GM12892 (cell line): ENCODE measurements around the gene SLC52A3. TPM values are rescaled to one million over a fixed set of nuclear protein-coding genes. Genes with fewer than 3 reads are reported as not detected.
"Not testable (repeated sequence)": the region's sequence is repeated elsewhere in the genome, so short reads cannot be mapped to it uniquely, and the experiment has no call there.

Experiments
- DNase-seq: peaks from one replicate; pipeline ENCODE4 v3.0.0; 2011; ENCODE audit not compliant: insufficient read length
- FAIRE-seq: peaks from 2 replicates; lab custom pipeline; 2011; peaks lifted over from hg19 to GRCh38; lab: Jason Lieb, UNC
- POLR2A ChIP-seq: IDR thresholded peaks from 2 replicates; pipeline ENCODE4 v1.6.1; 2011; ENCODE audit warnings: low read depth, low read length, control low read depth
- POLR2AphosphoS5 ChIP-seq: IDR thresholded peaks from 2 replicates; pipeline ENCODE4 v1.6.1; 2011; ENCODE audit warnings: low read depth, low read length, control low read depth
- TAF1 ChIP-seq: IDR thresholded peaks from 2 replicates; pipeline ENCODE4 v1.6.1; 2011; ENCODE audit warnings: low read depth, mild to moderate bottlenecking, control low read depth, low read length, borderline replicate concordance
- polyA plus RNA-seq: library from polyadenylated mRNA; unstranded; fragments of >200 nt; gene quantifications from one replicate; pipeline ENCODE4 v1.2.1, GENCODE V29; 2012; ENCODE audit warnings: missing spikeins, inconsistent platforms; ENCODE audit not compliant: missing spikeins

The SLC52A3 gene
- not detected for polyA plus RNA-seq

DNA sequence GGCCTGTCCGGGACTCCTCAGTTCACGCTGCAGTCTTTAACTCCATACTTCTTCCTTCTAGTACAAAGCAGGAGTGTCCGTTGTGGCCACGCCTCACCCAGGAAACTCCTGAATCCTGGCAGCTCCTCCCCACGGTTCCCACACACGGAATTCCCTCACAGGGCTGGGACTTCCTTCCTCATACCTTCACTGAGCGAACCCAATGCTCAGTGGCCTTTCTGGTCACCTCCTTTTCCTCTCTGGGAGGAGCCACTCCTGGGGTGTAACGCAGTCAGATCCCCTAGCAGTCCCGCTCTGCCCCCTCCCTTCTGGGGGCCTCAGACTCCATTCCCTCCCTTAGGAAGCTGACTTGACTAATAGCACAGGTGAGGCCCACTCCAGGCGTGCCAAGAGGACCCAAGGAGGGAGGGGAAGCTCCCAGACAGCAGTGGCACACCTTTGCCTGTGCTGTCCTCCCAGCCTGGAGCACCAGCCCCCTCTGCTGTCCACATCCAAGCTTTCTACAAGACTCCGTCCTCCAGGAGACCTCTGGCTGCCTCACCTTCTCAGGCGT lies at the start of gene SLC52A3:
TSS of gene SLC52A3 (minus strand) at position 75 of the 553 bp plus-strand sequence. CDS start 2,726 bp downstream, outside the sequence.
- no peak for DNase-seq
- FAIRE-seq: no peak
- TF ChIP-seq TAF1 (no peak), POLR2AphosphoS5 (no peak)

DNA sequence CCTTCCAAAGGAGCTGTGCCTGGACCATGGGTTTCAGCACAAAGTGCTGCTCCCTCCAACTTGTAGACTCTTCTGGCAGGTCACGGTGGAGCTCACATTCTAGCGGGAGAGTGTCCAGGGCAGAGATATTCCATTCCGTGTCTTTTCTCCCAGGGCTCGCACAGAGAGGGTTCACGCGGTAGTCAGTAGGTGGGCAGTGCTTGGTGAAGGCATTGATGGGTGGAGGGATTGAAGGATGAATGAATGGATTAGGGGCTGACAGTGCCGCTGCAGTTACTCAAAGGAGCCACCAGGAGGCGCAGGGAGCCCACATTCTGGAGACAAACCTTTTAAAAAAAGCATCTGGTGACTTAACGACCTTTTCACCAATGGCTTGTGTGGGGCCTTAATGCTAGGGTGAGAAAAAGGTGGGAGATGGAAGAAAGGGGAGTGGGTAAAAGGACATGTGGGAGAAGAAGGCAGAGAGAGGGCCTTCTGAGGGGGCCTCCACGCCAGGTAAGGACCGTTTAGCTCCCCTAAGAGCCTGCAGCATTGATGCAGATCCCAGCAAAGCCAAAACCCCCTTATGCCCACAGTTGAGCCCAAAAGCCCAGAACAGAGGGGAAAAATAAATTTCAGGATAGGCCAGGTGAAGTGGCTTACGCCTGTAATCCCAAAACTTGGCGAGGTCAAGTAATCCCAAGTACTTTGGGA lies 47.8 kb upstream of the SLC52A3 start:
- FAIRE-seq (peak; percentile 71), DNase-seq (peak; percentile 48)
- TF ChIP-seq POLR2A (no peak), TAF1 (no peak), POLR2AphosphoS5 (no peak)

DNA sequence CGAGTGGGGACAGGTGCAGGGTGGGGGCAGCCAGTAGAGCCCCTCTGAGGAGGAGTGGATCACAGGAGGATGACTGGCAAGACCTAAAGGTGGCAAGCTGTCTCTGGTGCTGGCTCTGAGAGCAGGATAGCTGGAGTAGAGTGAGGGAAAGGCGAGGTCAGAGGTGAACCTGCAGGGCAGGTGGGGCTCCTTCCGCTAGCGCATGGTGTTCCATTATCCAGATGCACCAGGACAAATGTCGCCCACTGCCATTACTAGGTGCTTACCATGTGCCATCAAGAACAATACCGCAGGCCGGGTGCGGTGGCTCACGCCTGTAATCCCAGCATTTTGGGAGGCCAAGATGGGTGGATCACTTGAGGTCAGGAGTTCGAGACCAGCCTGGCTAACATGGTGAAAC lies 46.9 kb upstream of the SLC52A3 start:
- FAIRE-seq (no peak), DNase-seq (no peak)
- TF ChIP-seq TAF1: no peak
- TF ChIP-seq POLR2AphosphoS5: no peak
- no peak for TF ChIP-seq POLR2A

DNA sequence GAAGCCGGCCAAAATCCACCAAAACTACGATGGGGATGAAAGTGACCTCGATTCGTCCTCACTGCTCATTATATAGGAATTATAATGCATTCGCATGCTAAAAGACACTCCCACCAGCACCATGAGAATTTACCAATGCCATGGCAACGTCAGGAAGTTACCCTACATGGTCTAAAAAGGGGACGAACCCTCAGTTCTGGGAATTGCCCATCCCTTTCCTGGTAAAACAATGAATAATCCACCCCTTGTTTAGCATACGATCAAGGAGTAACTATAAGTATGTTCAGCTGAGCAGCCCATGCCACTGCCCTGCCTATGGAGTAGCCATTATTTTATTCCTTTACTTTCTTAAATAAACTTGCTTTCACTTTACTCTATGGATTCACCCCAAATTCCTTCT lies 45.1 kb upstream of the SLC52A3 start:
- no peak for FAIRE-seq
- TF ChIP-seq TAF1: no peak
- TF ChIP-seq POLR2AphosphoS5: no peak
- TF ChIP-seq POLR2A: no peak
- DNase-seq: no peak

DNA sequence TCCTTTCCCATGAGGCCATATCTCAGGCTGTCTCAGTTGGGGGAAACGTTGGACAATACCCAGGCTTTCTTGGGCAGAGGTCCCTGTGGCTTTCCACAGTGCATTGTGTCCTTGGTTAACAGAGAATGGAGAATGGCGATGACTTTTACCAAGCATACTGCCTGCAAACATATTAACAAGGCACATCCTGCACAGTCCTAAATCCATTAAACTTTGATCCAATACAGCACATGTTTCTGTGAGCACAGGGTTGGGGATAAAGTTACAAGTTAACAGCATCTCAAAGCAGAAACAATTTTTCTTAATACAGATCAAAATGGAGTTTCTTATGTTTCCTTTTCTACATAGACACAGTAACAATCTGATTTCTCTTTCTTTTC lies 44.1 kb upstream of the SLC52A3 start:
- FAIRE-seq: not testable (repeated sequence)

DNA sequence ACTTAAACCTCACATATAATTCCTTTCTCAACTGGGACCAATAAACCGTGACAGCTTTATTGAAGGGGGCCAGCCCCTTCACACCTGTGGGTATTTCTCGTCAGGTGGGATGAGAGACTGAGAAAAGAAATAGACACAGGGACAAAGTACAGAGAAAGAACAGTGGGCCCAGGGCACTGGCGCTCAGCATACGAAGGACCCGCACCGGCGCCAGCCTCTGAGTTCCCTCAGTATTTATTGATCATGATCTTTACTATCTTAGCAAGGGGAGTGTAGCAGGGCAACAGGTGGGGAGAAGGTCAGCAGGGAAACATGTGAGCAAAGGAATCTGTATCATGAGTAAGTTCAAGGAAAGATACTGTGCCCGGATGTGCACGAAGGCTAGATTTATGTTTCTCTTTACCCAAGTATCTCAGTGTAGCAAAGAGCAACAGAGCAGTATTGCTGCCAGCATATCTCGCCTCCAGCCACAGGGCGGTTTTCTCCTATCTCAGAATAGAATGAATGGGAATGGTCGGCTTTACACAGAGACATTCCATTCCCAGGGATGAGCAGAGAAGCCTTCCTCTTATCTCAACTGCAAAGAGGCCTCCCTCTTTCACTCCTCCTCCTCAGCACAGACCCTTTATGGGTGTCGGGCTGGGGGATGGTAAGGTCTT lies 43.6 kb upstream of the SLC52A3 start:
- not testable (repeated sequence) for FAIRE-seq, DNase-seq

More for the DNA sequence above, 44.1 kb upstream of the SLC52A3 start:
- not testable (repeated sequence) for DNase-seq

DNA sequence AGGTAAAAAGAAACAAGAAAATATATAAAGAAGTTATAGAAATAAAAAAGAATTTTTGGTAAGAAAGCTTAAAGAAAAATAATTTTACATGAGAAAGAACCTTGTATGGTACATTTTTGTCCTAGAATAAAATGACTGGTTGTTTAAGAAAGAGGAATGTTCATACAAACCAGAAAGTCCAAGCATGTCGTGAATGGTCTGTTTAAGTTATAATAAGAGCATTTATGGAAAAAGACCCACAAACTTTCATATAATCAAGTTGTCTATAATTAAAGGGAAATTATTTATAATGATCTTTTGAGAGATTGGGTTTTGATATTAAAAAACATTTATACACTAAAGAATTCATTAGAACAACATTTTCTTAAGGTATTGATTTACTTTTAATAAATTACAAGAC lies 37.4 kb upstream of the SLC52A3 start:
- TF ChIP-seq POLR2A (no peak), POLR2AphosphoS5 (no peak), TAF1 (no peak)
- FAIRE-seq: no peak
- DNase-seq: no peak

DNA sequence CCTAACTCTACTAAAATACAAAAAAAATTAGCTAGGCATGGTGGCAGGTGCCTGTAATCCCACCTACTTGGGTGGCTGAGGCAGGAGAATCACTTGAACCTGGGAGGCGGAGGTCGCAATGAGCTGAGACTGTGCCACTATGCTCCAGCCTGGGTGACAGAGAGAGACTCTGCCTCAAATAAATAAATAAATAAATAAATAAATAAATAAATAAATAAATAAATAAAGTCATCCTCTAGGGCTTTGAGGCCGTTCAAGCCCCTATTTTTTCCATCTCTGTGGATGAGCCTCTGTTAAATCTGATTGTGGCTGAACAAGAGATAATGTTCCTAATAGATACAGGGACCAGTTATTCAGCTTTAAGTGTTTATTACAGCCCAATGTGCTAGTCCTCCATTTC lies 33.4 kb upstream of the SLC52A3 start:
- TF ChIP-seq POLR2AphosphoS5: no peak
- DNase-seq (no peak), FAIRE-seq (no peak)

DNA sequence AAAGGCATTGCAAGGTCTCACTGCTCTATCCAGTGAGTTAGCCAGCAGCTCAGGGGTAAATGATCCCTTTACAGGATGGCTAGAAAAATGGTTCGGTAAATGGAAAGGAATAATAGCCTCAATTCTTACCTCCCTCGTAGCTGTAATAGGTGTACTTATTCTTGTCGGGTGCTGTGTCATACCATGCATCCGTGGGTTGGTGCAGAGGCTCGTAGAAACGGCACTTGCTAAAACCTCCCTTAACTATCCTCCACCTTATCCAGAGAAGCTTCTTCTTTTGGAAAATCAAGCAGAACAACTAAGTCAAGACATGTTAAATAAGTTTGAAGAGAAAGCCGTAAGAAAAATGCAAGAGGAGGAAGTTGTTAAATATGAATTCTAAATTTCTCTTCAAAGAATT lies 31.7 kb upstream of the SLC52A3 start:
- FAIRE-seq, DNase-seq: not testable (repeated sequence)

DNA sequence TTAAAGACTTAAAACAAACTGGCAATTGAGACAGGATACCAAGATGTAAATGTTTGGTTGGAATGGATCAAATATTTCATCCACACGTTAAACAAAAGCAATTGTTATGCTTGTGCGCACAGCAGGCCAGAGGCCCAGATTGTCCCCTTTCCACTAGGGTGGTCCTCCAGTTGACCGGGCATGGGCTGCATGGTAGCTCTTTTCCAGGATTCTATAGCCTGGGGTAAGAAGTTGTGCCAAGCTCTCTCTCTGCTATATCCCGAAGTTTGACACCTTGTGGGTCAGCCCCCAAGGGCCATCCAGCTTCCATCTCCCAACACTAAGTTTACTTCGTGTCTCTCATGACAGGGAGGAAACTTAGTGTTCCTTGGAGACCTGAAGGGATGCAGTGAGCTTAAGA lies 30.4 kb upstream of the SLC52A3 start:
- DNase-seq, FAIRE-seq: not testable (repeated sequence)

DNA sequence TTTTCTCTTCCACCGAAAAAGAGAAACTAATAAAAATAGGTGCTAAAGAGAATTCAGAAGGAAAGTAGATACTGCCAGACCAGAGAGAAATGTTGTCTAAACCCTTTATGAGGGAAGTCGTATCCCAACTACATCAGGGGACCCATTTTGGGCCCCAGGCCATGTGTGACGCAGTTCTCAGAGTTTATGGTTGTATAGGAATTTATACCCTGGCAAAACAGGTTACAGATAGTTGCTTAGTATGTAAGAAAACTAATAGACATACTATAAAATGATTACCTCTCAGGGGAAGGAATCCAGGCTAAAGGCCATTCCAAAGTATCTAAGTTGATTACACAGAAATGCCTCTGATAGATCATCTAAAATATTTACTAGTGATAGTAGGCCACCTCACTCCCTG lies 28.6 kb upstream of the SLC52A3 start:
- DNase-seq: no peak
- FAIRE-seq: no peak
- TF ChIP-seq TAF1: no peak
- TF ChIP-seq POLR2A: no peak
- TF ChIP-seq POLR2AphosphoS5: no peak

DNA sequence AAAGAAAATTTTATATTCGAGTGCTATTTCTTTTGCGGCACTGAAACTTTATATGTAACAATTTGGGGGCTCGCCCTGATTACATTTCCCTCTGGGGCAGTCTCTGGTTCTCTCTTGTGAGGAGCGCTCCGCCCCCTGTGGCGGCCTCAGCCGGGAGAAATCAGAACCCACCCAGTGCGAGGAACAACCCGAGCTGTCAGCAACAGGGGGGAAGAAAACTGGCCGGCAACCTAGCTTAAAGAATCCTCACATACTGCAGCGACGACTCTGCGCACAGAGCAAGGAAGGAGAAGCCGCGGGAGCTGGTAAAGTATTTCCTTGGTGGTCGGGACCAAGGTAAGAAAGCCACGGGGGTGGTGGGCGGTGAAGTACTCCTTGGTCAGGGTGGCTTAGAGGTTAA lies 23.9 kb upstream of the SLC52A3 start:
- FAIRE-seq: no peak
- DNase-seq: no peak
- TF ChIP-seq TAF1 (no peak), POLR2AphosphoS5 (no peak), POLR2A (no peak)

DNA sequence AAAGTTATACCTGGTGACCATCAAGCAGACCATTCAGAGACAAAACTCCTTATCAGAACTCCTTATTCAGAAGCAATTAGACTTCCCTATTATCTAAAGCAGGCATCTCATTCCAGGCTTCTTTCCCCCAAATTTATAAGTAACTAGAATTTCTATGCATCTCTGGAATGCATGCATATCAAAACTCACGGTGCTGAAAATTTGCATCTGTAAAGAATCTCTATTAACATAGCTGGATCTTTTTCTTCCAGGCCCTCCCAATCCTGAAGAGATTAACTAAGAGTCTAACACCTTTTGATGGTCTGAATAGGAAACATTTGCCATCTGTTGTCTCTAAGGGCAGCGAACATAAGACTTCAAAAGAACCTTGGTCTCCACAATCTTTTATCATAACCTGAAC lies 22.8 kb upstream of the SLC52A3 start:
- no peak for FAIRE-seq

DNA sequence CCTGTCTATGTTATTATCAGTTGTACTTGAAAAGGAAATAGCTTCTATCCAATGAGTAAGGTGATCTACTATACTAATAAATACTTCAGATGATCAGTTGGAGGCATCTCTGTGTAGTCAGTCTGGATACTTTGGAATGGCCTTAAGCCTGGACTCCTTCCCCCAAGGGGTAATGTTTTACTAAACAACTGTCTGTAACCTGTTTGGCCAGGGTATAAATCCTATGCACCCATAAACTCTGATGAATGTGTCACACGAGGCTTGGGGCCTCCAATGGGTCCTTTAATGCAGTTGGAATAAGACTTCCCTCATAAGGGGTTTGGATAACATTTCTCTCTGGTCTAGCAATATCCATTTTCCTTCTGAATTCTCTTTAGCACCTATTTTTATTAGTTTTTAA lies 19.5 kb upstream of the SLC52A3 start:
- no peak for TF ChIP-seq TAF1
- TF ChIP-seq POLR2A: no peak
- FAIRE-seq: no peak
- no peak for DNase-seq

More for the DNA sequence above, 22.8 kb upstream of the SLC52A3 start:
- TF ChIP-seq TAF1: no peak
- no peak for TF ChIP-seq POLR2A
- TF ChIP-seq POLR2AphosphoS5: no peak
- no peak for DNase-seq
